HCT116 (cell line): ENCODE results near the gene MPP7. TPM values are rescaled to one million over a fixed set of nuclear protein-coding genes. Genes with fewer than 3 reads are reported as not detected.

Source experiments
- ATAC-seq: fragments of 200-7000 bp; cut with Tn5 transposase; 2 replicates; pipeline ENCODE4 v1.9.1; 2020; ENCODE audit warnings: mild to moderate bottlenecking, moderate library complexity
- BruUV-seq: library from RNA; stranded (reverse); fragments of 400-500 nt; replicated peaks from 2 replicates; lab custom pipeline; 2021; lab: Mats Ljungman, UMichigan
- CTCF ChIA-PET: fragments of 300-600 bp; sonication (Branson Sonifier 250); formaldehyde crosslinking; loops from one replicate; lab custom pipeline; 2021; ENCODE audit warnings: antibody characterized with exemption; lab: Charles Lee
- POLR2A ChIA-PET: fragments of 300-600, 350-600 bp; sonication (Branson Sonifier 250); formaldehyde crosslinking; loops from one replicate; lab custom pipeline; 2021; ENCODE audit warnings: antibody characterized with exemption; lab: Charles Lee
- RAD21 ChIA-PET, 2 experiments: fragments of 300-600 bp; sonication (Branson Sonifier 250); formaldehyde crosslinking; loops; one replicate each; lab custom pipeline; 2023; ENCODE audit warnings: low total read pairs in 2 of 2; ENCODE audit not compliant: uncharacterized antibody in 2 of 2, unreplicated experiment in 2 of 2, low non-redundant PET in 1 of 2; lab: Charles Lee
- DNase-seq: peaks from one replicate; pipeline ENCODE4 v3.0.0-alpha.2; 2010; ENCODE audit warnings: low read depth, low spot score
- H2AFZ ChIP-seq: fragments of 200-600 bp; shearing (Covaris generic), sonication (generic); 2 replicates; pipeline ENCODE4 v1.6.1; 2017; ENCODE audit warnings: low read depth, mixed run types, mixed read lengths, antibody characterized with exemption, low read length; ENCODE audit not compliant: poor library complexity, severe bottlenecking
- H3K27ac ChIP-seq: 2 replicates; pipeline ENCODE4 v1.5.1; 2012; ENCODE audit warnings: low read depth, low read length
- H3K27me3 ChIP-seq: fragments of 200-600 bp; sonication (generic); 2 replicates; pipeline ENCODE4 v1.6.1; 2016; ENCODE audit warnings: mixed run types, low read length, mixed read lengths; ENCODE audit not compliant: insufficient read depth
- H3K36me3 ChIP-seq, 2 experiments: fragments of 200-500 bp in 1 of 2; fragments of 200-600 bp in 1 of 2; sonication (Bioruptor generic) in 1 of 2; sonication (generic) in 1 of 2; 2 replicates each; pipeline versions ENCODE4 v1.5.1 to v1.6.1; 2014 to 2016; ENCODE audit warnings: low read length in 2 of 2, inconsistent platforms in 1 of 2, mixed read lengths in 1 of 2, mixed run types in 1 of 2; ENCODE audit not compliant: insufficient read depth in 2 of 2, control insufficient read depth in 1 of 2
- H3K4me1 ChIP-seq, 2 experiments: fragments of 200-600 bp in 1 of 2; sonication (generic) in 1 of 2; 2 replicates each; pipeline versions ENCODE4 v1.5.1 to v1.6.1; 2012 to 2017; ENCODE audit warnings: low read length in 2 of 2, inconsistent platforms in 1 of 2, mild to moderate bottlenecking in 1 of 2, mixed read lengths in 1 of 2, mixed run types in 1 of 2, moderate library complexity in 1 of 2; ENCODE audit not compliant: insufficient read depth in 2 of 2, control insufficient read depth in 1 of 2
- H3K4me2 ChIP-seq: fragments of 200-600 bp; sonication (generic); 2 replicates; pipeline ENCODE4 v1.6.1; 2017; ENCODE audit warnings: mixed run types, low read length, mixed read lengths
- H3K4me3 ChIP-seq, 2 experiments: fragments of 200-600 bp in 1 of 2; sonication (generic) in 1 of 2; replicated peaks in 1 of 2; 2 replicates each; pipeline ENCODE4 v1.5.1; 2011 to 2016; ENCODE audit warnings: low read length in 2 of 2, control low read depth in 1 of 2, low read depth in 1 of 2, mild to moderate bottlenecking in 1 of 2, mixed read lengths in 1 of 2, mixed run types in 1 of 2
- H3K79me2 ChIP-seq: fragments of 200-600 bp; sonication (generic); 2 replicates; pipeline ENCODE4 v1.6.1; 2017; ENCODE audit warnings: mild to moderate bottlenecking, mixed run types, low read length, moderate library complexity, mixed read lengths; ENCODE audit not compliant: insufficient read depth
- H3K9ac ChIP-seq: fragments of 200-600 bp; sonication (generic); 2 replicates; pipeline ENCODE4 v1.6.1; 2016; ENCODE audit warnings: low read length, mixed read lengths
- H3K9me2 ChIP-seq: fragments of 200-600 bp; sonication (generic), shearing (Covaris generic); 2 replicates; pipeline ENCODE4 v1.6.1; 2017; ENCODE audit warnings: mixed run types, mild to moderate bottlenecking, moderate library complexity; ENCODE audit not compliant: insufficient read depth
- H3K9me3 ChIP-seq, 2 experiments: fragments of 200-500 bp in 1 of 2; fragments of 200-600 bp in 1 of 2; sonication (Bioruptor generic) in 1 of 2; sonication (generic) in 1 of 2; 2 replicates each; pipeline ENCODE4 v1.6.1; 2014 to 2017; ENCODE audit warnings: low read length in 2 of 2, mixed read lengths in 2 of 2, inconsistent platforms in 1 of 2, low read depth in 1 of 2, mild to moderate bottlenecking in 1 of 2, mixed run types in 1 of 2, moderate library complexity in 1 of 2; ENCODE audit not compliant: control insufficient read depth in 1 of 2, insufficient read depth in 1 of 2
- H4K20me1 ChIP-seq: fragments of 200-600 bp; sonication (generic), shearing (Covaris generic); 2 replicates; pipeline ENCODE4 v1.6.1; 2017; ENCODE audit warnings: mixed run types, mild to moderate bottlenecking, moderate library complexity; ENCODE audit not compliant: insufficient read depth
- CEBPB ChIP-seq: IDR thresholded peaks from 2 replicates; pipeline ENCODE4 v1.6.1; 2012; ENCODE audit warnings: low read depth
- EGR1 ChIP-seq: IDR thresholded peaks from 2 replicates; pipeline ENCODE4 v1.6.1; 2012; ENCODE audit warnings: low read depth
- ELF1 ChIP-seq: IDR thresholded peaks from 2 replicates; pipeline ENCODE4 v1.6.1; 2012; ENCODE audit warnings: low read depth, borderline replicate concordance
- EZH2 ChIP-seq: fragments of 200-600 bp; sonication (generic); IDR thresholded peaks from 2 replicates; pipeline ENCODE4 v1.6.1; 2017; ENCODE audit warnings: antibody characterized with exemption, mixed run types
- FOSL1 ChIP-seq: IDR thresholded peaks from 2 replicates; pipeline ENCODE4 v1.6.1; 2012; ENCODE audit warnings: low read depth
- POLR2A ChIP-seq: IDR thresholded peaks from 2 replicates; pipeline ENCODE4 v1.7.0; 2011; ENCODE audit warnings: borderline replicate concordance; ENCODE audit not compliant: insufficient read depth, insufficient read length; ENCODE audit errors: extremely low read depth
- intact Hi-C: fragments of 100-400 bp; cut with micrococcal nuclease; formaldehyde crosslinking; loops from 2 replicates; pipeline ENCODE4 v1.10.0; 2022
- total RNA-seq: library from RNA; stranded (reverse); gene quantifications from one replicate; pipeline ENCODE4 v1.2.1, GENCODE V29; 2021; ENCODE audit not compliant: unreplicated experiment
- TF ChIP-seq, protein P1 (sequence below): IDR thresholded peaks from 2 replicates; pipeline ENCODE4 v1.6.1; 2012
- TF ChIP-seq, protein P2 (sequence below): IDR thresholded peaks from 2 replicates; pipeline ENCODE4 v1.6.1; 2011; ENCODE audit warnings: mild to moderate bottlenecking, low read length, moderate library complexity; ENCODE audit not compliant: insufficient replicate concordance; ENCODE audit errors: extremely low read depth
- TF ChIP-seq, protein P3 (sequence below): IDR thresholded peaks from 2 replicates; pipeline ENCODE4 v1.6.1; 2012; ENCODE audit warnings: low read depth
- TF ChIP-seq, protein P4 (sequence below), 3 experiments: fragments of 200-600 bp in 1 of 3; sonication (generic) in 1 of 3; IDR thresholded peaks in 2 of 3; conservative IDR thresholded peaks in 1 of 3; 2 replicates each; pipeline ENCODE4 v1.5.1; 2012 to 2017; ENCODE audit warnings: low read depth in 2 of 3, low read length in 2 of 3, antibody characterized with exemption in 1 of 3, borderline replicate concordance in 1 of 3, control low read depth in 1 of 3, mild to moderate bottlenecking in 1 of 3, mixed read lengths in 1 of 3, mixed run types in 1 of 3, moderate library complexity in 1 of 3; ENCODE audit not compliant: insufficient read depth in 1 of 3

MPP7 gene
- total RNA-seq, 1 experiment from 2014 or later, result 64.5 TPM

DNA sequence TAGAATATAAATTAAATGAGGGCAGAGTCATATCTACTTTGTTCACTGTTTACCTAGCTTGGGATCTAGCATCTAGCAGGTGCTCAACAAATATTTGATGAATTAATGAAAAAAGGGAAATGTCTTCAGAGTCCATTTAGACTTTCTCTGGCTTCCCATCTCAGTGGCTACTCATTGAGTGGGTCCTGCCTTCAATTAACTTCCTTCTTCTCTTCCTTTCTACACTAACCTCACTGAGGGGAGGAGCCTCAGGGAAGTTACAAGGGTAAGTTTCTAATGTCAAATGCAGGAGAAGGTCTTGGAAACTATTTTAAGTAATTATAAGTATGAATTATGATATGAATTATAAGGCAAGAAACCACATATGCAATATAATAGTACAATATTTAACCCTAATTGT lies 28.2 kb upstream of the MPP7 start:
- no peak for DNase-seq
- Histone ChIP-seq H3K4me1 (peaks cover 33 to 34% of the 10 kb centered on the region in 2 experiments), H4K20me1 (no peaks in the 10 kb centered on the region), H3K27ac (no peak overlapping the region), H3K9me3 (no peaks in the 10 kb centered on the region), H3K79me2 (no peaks in the 10 kb centered on the region), H3K4me3 (no peak overlapping the region), H3K9me2 (no peaks in the 10 kb centered on the region), H3K27me3 (no peaks in the 10 kb centered on the region), H2AFZ (no peak overlapping the region), H3K36me3 (no peaks in the 10 kb centered on the region), H3K9ac (no peak overlapping the region), H3K4me2 (no peak overlapping the region)
- intact Hi-C loops, result no loop called here
- ATAC-seq, result no peak
- BruUV-seq, result no TSS peak
- ChIA-PET CTCF (interaction anchor here (0.8 kb wide), 1 partner anchor 28 kb away, joined by 3 read pairs; no protein-coding TSS in a partner anchor), POLR2A (no interaction called here), RAD21 (no interaction called here)
- TF ChIP-seq, protein P1, sequence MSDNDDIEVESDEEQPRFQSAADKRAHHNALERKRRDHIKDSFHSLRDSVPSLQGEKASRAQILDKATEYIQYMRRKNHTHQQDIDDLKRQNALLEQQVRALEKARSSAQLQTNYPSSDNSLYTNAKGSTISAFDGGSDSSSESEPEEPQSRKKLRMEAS, result no peak
- TF ChIP-seq ELF1, result no peak
- TF ChIP-seq, protein P2, sequence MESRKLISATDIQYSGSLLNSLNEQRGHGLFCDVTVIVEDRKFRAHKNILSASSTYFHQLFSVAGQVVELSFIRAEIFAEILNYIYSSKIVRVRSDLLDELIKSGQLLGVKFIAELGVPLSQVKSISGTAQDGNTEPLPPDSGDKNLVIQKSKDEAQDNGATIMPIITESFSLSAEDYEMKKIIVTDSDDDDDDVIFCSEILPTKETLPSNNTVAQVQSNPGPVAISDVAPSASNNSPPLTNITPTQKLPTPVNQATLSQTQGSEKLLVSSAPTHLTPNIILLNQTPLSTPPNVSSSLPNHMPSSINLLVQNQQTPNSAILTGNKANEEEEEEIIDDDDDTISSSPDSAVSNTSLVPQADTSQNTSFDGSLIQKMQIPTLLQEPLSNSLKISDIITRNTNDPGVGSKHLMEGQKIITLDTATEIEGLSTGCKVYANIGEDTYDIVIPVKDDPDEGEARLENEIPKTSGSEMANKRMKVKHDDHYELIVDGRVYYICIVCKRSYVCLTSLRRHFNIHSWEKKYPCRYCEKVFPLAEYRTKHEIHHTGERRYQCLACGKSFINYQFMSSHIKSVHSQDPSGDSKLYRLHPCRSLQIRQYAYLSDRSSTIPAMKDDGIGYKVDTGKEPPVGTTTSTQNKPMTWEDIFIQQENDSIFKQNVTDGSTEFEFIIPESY, result no peak
- TF ChIP-seq CEBPB, result no peak
- TF ChIP-seq, protein P3, sequence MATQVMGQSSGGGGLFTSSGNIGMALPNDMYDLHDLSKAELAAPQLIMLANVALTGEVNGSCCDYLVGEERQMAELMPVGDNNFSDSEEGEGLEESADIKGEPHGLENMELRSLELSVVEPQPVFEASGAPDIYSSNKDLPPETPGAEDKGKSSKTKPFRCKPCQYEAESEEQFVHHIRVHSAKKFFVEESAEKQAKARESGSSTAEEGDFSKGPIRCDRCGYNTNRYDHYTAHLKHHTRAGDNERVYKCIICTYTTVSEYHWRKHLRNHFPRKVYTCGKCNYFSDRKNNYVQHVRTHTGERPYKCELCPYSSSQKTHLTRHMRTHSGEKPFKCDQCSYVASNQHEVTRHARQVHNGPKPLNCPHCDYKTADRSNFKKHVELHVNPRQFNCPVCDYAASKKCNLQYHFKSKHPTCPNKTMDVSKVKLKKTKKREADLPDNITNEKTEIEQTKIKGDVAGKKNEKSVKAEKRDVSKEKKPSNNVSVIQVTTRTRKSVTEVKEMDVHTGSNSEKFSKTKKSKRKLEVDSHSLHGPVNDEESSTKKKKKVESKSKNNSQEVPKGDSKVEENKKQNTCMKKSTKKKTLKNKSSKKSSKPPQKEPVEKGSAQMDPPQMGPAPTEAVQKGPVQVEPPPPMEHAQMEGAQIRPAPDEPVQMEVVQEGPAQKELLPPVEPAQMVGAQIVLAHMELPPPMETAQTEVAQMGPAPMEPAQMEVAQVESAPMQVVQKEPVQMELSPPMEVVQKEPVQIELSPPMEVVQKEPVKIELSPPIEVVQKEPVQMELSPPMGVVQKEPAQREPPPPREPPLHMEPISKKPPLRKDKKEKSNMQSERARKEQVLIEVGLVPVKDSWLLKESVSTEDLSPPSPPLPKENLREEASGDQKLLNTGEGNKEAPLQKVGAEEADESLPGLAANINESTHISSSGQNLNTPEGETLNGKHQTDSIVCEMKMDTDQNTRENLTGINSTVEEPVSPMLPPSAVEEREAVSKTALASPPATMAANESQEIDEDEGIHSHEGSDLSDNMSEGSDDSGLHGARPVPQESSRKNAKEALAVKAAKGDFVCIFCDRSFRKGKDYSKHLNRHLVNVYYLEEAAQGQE, result no peak
- TF ChIP-seq, protein P4, sequence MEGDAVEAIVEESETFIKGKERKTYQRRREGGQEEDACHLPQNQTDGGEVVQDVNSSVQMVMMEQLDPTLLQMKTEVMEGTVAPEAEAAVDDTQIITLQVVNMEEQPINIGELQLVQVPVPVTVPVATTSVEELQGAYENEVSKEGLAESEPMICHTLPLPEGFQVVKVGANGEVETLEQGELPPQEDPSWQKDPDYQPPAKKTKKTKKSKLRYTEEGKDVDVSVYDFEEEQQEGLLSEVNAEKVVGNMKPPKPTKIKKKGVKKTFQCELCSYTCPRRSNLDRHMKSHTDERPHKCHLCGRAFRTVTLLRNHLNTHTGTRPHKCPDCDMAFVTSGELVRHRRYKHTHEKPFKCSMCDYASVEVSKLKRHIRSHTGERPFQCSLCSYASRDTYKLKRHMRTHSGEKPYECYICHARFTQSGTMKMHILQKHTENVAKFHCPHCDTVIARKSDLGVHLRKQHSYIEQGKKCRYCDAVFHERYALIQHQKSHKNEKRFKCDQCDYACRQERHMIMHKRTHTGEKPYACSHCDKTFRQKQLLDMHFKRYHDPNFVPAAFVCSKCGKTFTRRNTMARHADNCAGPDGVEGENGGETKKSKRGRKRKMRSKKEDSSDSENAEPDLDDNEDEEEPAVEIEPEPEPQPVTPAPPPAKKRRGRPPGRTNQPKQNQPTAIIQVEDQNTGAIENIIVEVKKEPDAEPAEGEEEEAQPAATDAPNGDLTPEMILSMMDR (IDR thresholded peaks at IDR 0.05 in 2 of 3, conservative IDR thresholded peaks at IDR 0.05 in 1 of 3; ENCODE audit: borderline replicate concordance in 1 of 3, insufficient read depth in 1 of 3, low read depth in 2 of 3, low read length in 2 of 3), result no peak
- no peak for TF ChIP-seq FOSL1
- TF ChIP-seq EZH2, result no peak
- no peak for TF ChIP-seq EGR1
- no peak for TF ChIP-seq POLR2A
